ENCODE measurements around the gene HACL1.
"Not testable (repeated sequence)": the region's sequence is repeated elsewhere in the genome, so short reads cannot be mapped to it uniquely, and the experiment has no call there.

The HACL1 gene

GRCh38 chr3:15629860-15630597, 28.7 kb upstream of the HACL1 start:
- peak; percentile 32 for DNase-seq (ENCODE audit: low read depth)

DNA sequence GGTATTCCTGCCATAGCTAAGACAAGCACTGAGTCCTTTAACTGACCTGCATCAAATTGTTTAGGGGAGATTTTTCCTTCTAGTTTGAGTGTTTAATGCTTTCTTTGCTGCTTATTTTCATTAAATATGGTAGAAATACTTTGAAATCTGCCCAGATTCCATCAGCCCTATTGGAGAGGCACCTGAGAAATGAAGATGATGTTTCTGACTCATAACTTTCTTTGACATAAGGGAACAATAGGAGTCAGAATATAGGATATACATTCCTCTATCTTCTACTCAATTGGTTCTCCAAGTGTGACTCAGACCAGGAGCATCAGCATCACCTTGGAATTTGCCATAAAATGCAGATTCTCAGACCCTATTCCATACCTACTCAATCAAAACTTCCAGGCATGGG, 27.6 kb upstream of the HACL1 start:
- DNase-seq (ENCODE audit: low read depth) = no peak

DNA sequence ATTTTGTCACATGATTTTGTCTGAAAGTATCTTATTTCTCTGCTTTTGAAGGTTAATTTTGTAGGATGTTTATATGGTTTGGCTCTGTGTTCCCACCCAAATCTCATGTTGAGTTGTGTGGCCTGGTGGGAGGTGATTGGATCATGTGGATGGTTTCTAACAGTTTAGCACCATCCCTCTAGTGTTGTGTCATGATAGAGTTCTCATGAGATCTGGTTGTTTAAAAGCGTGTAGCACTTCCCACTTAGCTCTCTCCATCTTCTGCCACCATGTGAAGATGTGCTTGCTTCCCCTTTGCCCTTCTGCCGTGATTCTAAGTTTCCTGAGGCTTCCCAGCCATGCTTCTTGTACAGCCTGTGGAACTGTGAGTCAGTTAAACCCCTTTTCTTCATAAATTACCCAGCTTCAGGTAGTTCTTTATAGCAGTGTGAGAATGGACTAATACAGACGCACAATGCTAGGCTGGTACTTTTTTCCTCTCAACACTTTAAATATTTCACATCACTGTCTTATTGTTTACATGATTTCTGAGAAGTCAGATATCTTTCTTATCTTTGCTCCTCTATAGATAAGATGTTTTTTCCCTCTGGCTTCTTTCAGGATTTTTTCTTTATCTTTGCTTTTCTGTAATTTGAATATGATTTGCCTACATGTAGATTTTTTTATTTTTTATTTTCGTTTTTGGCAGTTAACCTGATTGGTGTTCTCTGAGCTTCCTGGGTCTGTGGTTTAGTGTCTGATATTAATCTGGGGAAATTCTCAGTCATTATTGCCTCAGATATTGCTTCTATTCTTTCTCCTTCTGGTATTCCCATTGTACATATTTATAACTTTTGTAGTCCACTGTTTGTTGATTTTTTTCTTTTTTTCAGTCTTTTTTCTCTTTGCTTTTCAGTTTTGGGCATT, 22.4 kb upstream of the HACL1 start:
- DNase-seq (ENCODE audit: low read depth) = no peak

DNA sequence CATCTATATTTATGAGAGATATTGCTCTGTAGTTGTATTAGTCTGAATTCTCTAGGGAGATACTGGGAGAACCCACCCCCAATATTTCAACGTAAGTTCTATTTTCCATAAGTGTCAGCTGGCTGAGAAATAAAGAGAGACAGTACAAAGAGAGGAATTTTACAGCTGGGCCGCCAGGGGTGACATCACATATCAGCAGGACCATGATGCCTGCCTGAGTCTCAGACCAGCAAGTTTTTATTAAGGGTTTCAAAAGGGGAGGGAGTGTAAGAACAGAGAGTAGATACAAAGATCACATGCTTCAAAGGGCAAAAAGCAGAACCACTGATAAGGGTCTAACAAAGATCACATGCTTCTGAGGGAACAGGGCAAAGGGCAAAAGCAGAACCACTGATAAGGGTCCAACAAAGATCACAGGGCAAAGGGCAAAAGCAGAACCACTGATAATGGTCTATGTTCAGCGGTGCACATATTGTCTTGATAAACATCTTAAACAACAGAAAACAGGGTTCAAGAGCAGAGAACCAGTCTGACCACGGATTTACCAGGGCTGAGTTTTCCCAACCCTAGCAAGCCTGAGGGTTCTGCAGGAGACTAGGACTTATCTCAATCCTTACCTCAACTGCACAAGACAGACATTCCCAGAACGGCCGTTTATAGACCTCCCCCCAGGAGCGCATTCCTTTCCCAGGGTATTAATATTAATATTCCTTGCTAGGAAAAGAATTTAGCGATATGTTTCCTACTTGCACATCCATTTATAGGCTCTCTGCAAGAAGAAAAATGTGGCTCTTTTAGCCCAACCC, 18.5 kb upstream of the HACL1 start:
- not testable (repeated sequence) for DNase-seq (ENCODE audit: low read depth)

DNA sequence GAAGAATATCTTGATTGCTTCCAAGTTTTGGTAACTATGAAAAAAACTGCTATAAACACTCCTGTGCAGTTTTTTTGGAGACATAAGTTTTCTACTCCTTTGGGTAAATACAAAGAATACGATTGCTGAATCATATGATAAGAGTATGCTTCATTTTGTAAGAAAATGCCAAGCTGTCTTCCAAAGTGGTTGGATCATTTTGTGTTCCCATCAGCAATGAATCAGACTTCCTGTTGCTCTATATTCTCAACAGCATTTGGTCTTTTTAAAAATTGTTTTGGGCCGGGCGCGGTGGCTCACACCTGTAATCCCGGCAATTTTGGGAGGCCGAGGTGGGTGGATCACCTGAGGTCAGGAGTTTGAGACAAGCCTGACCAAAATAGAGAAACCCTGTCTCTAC, 14.7 kb upstream of the HACL1 start:
- no peak for DNase-seq (ENCODE audit: low read depth)

DNA sequence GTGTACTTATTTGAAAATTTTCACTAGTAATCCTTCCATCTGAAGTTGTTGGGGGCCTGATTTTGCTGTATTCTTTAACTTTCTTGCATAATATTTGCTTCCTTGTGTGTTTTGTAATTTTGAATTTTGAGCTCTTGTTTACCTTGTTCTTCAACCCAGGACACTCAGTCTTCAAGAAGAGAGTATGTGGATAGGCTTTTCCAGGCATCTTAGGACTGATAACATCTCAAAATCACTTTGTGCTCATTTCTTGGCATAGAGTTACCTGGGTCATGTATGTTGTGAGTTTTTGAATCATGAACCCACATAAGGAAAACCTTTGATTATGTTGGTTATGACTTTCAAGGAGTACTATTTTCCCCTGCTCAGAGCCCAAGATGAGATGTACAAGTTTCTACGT, 13.6 kb upstream of the HACL1 start:
- no peak for DNase-seq (ENCODE audit: low read depth)

DNA sequence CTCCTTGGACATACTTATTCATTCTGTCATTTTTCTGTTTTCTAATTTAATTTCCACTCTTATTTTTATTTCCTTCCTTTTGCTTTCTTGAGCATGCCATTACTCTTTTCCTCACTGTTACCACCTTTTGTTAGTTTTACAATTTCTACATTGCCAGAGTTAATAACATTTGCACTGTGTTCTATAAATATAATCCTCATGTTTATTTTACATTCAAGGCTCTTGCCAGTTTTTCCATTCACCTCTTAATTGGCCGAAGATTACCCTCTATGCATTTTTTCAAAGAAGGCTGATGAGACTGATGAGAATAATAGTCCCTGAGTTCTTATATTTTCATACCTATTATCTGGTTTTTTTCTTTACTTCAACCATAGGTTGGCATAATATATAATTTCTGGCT, 10.6 kb upstream of the HACL1 start:
- DNase-seq (ENCODE audit: low read depth) = no peak

GRCh38 chr3:15611018-15611417, 9.6 kb upstream of the HACL1 start:
- DNase-seq (ENCODE audit: low read depth) = no peak

- DNase-seq (ENCODE audit: low read depth) = no peak
These were observed 8.9 kb upstream of the HACL1 start for GRCh38 chr3:15610082-15610759.

GRCh38 chr3:15606434-15606891, 5.1 kb upstream of the HACL1 start:
- no peak for DNase-seq (ENCODE audit: low read depth)

GRCh38 chr3:15604584-15604983, 3.2 kb upstream of the HACL1 start:
- DNase-seq (ENCODE audit: low read depth) = not testable (repeated sequence)

GRCh38 chr3:15602816-15603215, 1.4 kb upstream of the HACL1 start:
- DNase-seq (ENCODE audit: low read depth) = not testable (repeated sequence)

- no peak for DNase-seq (ENCODE audit: low read depth)
These were observed 772 bp upstream of the HACL1 start for GRCh38 chr3:15602146-15602536.

DNA sequence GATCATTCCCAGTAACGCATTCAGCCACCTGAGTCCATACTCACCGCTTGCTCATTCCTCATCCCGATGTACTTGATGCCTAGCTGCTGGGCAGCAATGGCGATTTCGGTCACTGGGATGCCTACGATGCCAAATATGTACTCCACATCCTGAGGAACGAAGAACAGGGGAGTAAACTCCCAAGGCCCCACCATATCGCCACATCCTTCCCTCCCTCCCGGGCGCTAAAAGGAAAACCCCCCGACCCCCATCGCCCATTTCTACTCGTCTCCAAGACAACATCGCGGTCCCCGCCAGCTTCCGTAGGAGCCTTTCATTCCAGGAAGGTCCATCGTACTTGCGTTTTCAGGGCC, 347 bp downstream of the HACL1 start:
- DNase-seq (ENCODE audit: low read depth) = no peak

DNA sequence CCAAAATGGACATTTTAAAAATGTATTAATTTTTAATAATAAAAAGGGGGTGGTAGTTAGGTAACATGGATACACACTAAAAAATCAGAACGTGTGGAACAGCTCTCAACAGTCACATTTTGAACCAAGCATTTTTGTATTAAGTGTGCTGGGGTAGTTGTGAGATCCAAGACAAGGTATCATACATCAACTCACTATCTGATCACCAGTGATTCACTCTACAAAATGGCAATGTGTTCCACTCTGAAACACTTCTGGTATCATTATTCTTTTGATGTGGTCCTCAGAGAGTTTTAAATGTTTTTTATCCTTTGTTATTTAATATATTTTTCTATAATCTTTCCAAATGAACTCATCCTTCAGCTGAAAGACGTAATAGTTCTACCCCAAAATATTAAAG, 5.4 kb downstream of the HACL1 start:
- DNase-seq (ENCODE audit: low read depth) = no peak

DNA sequence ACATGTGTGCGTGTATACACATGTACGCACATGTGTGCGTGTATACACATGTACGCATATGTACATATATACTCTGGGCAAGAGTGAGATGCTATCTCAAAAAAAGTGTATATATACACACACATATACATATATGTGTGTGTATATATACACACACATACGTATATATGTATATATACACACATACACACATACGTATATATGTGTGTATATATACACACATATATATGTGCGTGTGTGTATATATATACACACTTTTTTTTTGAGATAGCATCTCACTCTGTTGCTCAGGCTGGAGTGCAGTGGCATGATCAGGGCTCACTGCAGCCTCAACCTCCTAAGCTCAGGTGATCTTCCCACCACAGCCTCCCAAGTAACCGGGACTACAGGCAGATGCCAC, 8.4 kb downstream of the HACL1 start:
- no peak for DNase-seq (ENCODE audit: low read depth)

- no peak for DNase-seq (ENCODE audit: low read depth)
These were observed 9.4 kb downstream of the HACL1 start for GRCh38 chr3:15591928-15592327.

DNA sequence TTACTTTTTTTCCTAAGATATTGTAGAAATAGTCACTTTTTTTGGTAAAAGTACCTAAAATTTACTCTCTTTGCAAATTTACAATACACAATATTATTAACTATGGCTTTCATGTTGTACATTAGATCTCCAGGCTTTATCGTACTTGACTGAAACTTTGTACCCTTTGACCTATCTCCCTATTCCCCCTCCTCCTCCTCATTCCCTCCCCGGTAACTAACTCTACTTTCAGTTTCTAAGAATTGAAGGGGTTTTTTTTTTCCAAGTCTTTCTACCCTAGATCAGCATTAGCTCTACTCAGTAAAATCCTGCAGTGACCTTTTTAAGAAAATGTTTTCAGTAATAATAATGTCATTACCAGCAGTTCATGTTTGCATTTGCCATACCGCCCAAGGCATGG, 10.1 kb downstream of the HACL1 start:
- no peak for DNase-seq (ENCODE audit: low read depth)

GRCh38 chr3:15585111-15585845, 16.1 kb downstream of the HACL1 start:
- DNase-seq (ENCODE audit: low read depth) = no peak

DNA sequence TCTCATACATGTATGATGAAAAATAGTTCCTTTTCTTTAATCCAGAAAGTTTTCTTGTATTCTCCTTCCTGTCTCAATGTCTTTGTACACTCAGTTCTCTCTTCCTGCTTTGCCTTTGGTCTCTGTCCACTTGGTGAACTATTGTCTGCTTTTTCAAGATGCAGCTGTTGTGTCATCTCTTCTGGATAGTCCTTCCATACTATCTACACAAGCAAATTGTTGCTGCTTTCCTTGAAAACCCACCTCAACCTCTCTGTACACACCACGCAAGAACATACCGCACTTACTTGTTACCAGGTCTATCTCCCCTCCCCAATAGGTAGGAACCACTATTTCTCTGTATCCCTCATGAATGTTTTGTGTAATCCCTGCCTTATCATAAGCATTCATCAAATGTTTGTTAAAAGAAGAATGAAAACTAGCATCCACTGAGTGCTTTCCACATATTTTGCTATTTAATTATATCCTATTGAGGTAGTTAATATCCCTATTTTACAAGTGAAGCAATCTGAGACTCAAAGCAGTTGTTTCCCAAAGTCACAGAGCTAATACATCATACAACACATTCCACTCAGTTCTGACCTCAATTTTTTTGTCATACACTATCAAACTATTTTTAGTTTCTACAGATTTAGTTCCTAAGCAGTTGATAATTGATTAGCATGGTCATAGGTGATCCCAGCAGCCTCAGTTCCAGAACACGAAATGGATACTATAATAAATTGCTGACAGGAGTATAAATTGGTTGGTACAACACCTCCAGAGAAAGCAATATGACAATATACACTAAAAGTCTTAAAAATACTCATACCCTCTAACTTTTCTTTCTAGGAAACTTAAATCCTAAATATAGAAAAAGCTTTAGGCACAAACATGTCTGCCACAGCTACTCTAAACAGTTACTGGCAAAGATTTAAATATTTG, 19.6 kb downstream of the HACL1 start:
- no peak for DNase-seq (ENCODE audit: low read depth)
